Measurements from ENCODE around the gene SENP3. TPM values are rescaled to one million over a fixed set of nuclear protein-coding genes. Genes with fewer than 3 reads are reported as not detected.

Gene SENP3
- total RNA-seq, 1 experiment from 2014 or later, result 113 TPM

DNA sequence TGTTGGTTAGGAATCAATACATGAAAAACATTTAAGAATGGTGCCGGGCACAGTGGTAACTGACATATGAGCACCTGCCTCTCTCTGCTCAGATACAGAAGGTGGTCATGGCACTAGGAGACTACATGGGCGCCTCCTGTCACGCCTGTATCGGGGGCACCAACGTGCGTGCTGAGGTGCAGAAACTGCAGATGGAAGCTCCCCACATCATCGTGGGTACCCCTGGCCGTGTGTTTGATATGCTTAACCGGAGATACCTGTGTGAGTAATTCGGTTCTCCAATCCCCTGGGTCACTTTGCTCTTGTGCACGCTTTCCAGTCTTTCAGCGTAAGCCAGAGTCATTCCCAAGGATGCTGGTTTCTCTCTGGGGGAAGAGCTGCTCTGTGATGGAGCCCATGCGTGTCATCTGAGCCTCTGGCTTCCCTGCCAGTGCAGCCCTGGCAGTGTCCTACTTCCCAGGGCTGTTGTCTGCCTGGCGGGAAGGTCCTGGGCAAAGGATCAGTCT lies 14.8 kb downstream of the SENP3 start:
- no peak for DNase-seq (ENCODE audit: low spot score)
- peaks cover 73% of the 10 kb centered on the region for H3K36me3 ChIP-seq (ENCODE audit: insufficient read depth, low read length, poor library complexity, severe bottlenecking)
- H3K4me1 ChIP-seq (ENCODE audit: insufficient read depth, low read length, poor library complexity, severe bottlenecking), result peaks cover 45% of the 10 kb centered on the region
- TF ChIP-seq CTCF (conservative IDR thresholded peaks at IDR 0.05; ENCODE audit: low read depth, low read length), result no peak
- TF ChIP-seq EZH2 (IDR thresholded peaks at IDR 0.05; ENCODE audit: borderline replicate concordance, low read depth, low read length, poor library complexity, severe bottlenecking), result no peak
- CTCF ChIA-PET, result interaction anchor here (0.9 kb wide), 1 partner anchor 16 kb away, joined by 3 read pairs; no protein-coding TSS in a partner anchor
- no peaks in the 10 kb centered on the region for H3K9me3 ChIP-seq (ENCODE audit: low read depth, low read length, poor library complexity, severe bottlenecking)
- no peak overlapping the region for H3K4me3 ChIP-seq (ENCODE audit: low read depth, low read length, poor library complexity, severe bottlenecking)
- intact Hi-C loops (cut with micrococcal nuclease; ENCODE audit: unreplicated experiment), result no loop called here
- peak overlapping the region; percentile 53 for H3K27ac ChIP-seq (ENCODE audit: low read depth, low read length, poor library complexity, severe bottlenecking)
- no TSS peak for BruUV-seq (replicated peaks)
- POLR2A ChIA-PET (ENCODE audit: low non-redundant PET), result no interaction called here
- no peaks in the 10 kb centered on the region for H3K27me3 ChIP-seq (replicated peaks; ENCODE audit: insufficient read depth, low read depth, low read length, poor library complexity)

- ChIA-PET CTCF (interaction anchor here (0.9 kb wide), 1 partner anchor 17 kb away, joined by 3 read pairs; no protein-coding TSS in a partner anchor), POLR2A (ENCODE audit: low non-redundant PET) (no interaction called here)
- no peak overlapping the region for H3K4me3 ChIP-seq (ENCODE audit: low read depth, low read length, poor library complexity, severe bottlenecking)
- no peaks in the 10 kb centered on the region for H3K27me3 ChIP-seq (replicated peaks; ENCODE audit: insufficient read depth, low read depth, low read length, poor library complexity)
- no peaks in the 10 kb centered on the region for H3K9me3 ChIP-seq (ENCODE audit: low read depth, low read length, poor library complexity, severe bottlenecking)
- TSS peak; percentile 14 for BruUV-seq (replicated peaks)
- no peak for TF ChIP-seq EZH2 (IDR thresholded peaks at IDR 0.05; ENCODE audit: borderline replicate concordance, low read depth, low read length, poor library complexity, severe bottlenecking)
- TF ChIP-seq CTCF (conservative IDR thresholded peaks at IDR 0.05; ENCODE audit: low read depth, low read length), result no peak
- H3K36me3 ChIP-seq (ENCODE audit: insufficient read depth, low read length, poor library complexity, severe bottlenecking), result peaks cover 73% of the 10 kb centered on the region
- H3K27ac ChIP-seq (ENCODE audit: low read depth, low read length, poor library complexity, severe bottlenecking), result no peak overlapping the region
- intact Hi-C loops (cut with micrococcal nuclease; ENCODE audit: unreplicated experiment), result no loop called here
- H3K4me1 ChIP-seq (ENCODE audit: insufficient read depth, low read length, poor library complexity, severe bottlenecking), result peaks cover 56% of the 10 kb centered on the region
- no peak for DNase-seq (ENCODE audit: low spot score)
Observed at GRCh38 chr17:7577327-7578199, 15.8 kb downstream of the SENP3 start.

DNA sequence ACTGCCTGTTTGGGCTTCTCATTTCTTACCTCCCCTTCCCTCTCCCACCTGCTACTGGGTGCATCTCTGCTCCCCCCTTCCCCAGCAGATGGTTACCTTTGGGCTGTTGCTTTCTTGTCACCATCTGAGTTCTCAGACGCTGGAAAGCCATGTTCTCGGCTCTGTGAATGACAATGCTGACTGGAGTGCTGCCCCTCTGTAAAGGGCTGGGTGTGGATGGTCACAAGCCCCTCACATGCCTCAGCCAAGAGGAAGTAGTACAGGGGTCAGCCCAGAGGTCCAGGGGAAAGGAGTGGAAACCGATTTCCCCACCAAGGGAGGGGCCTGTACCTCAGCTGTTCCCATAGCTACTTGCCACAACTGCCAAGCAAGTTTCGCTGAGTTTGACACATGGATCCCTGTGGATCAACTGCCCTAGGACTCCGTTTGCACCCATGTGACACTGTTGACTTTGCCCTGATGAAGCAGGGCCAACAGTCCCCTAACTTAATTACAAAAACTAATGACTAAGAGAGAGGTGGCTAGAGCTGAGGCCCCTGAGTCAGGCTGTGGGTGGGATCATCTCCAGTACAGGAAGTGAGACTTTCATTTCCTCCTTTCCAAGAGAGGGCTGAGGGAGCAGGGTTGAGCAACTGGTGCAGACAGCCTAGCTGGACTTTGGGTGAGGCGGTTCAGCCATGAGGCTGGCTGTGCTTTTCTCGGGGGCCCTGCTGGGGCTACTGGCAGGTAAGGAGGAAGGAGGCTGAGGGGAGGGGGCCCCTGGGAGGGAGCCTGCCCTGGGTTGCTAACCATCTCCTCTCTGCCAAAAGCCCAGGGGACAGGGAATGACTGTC lies 17.5 kb downstream of the SENP3 start, which contains the start of gene CD68:
TSS of gene CD68 (plus strand) at position 638 of the 833 bp plus-strand sequence. CDS start at position 678, 40 bp downstream.
- Histone ChIP-seq H3K27ac (ENCODE audit: low read depth, low read length, poor library complexity, severe bottlenecking) (peak within 1 kb of the TSS; percentile 74), H3K36me3 (ENCODE audit: insufficient read depth, low read length, poor library complexity, severe bottlenecking) (peaks cover 61% of the 10 kb centered on the region), H3K4me1 (ENCODE audit: insufficient read depth, low read length, poor library complexity, severe bottlenecking) (peaks cover 64% of the 10 kb centered on the region), H3K9me3 (ENCODE audit: low read depth, low read length, poor library complexity, severe bottlenecking) (no peaks in the 10 kb centered on the region), H3K4me3 (ENCODE audit: low read depth, low read length, poor library complexity, severe bottlenecking) (no peak within 1 kb of the TSS), H3K27me3 (replicated peaks; ENCODE audit: insufficient read depth, low read depth, low read length, poor library complexity) (no peaks in the 10 kb centered on the region)
- BruUV-seq (replicated peaks), result no TSS peak
- ChIA-PET POLR2A (ENCODE audit: low non-redundant PET) (no interaction called here), CTCF (interaction anchor here (2.0 kb wide), 1 partner anchor 10 kb away, joined by 6 read pairs; no protein-coding TSS in a partner anchor)
- intact Hi-C loops (cut with micrococcal nuclease; ENCODE audit: unreplicated experiment), result no loop called here
- DNase-seq (ENCODE audit: low spot score), result peak; percentile 88
- TF ChIP-seq CTCF (conservative IDR thresholded peaks at IDR 0.05; ENCODE audit: low read depth, low read length) (no peak), EZH2 (IDR thresholded peaks at IDR 0.05; ENCODE audit: borderline replicate concordance, low read depth, low read length, poor library complexity, severe bottlenecking) (no peak)
